H1 (cell line): ENCODE results near the gene ATG2B. TPM values are rescaled to one million over a fixed set of nuclear protein-coding genes. Genes with fewer than 3 reads are reported as not detected.

Experiments
- MAFK ChIP-seq: IDR thresholded peaks from 2 replicates; pipeline ENCODE4 v1.6.1; 2012; ENCODE audit warnings: low read depth, mild to moderate bottlenecking, improper control_type of control experiment, low read length
- RAD21 ChIP-seq, 2 experiments: IDR thresholded peaks in 1 of 2; conservative IDR thresholded peaks in 1 of 2; 2 replicates each; pipeline ENCODE4 v1.6.1; 2011; ENCODE audit warnings: low read depth in 2 of 2, low read length in 2 of 2, improper control_type of control experiment in 1 of 2, inconsistent platforms in 1 of 2, mild to moderate bottlenecking in 1 of 2, moderate library complexity in 1 of 2
- polyA plus RNA-seq, 7 experiments: library from polyadenylated mRNA; depleted of rRNA in 3 of 7; stranded (reverse) in 5 of 7; unstranded in 2 of 7; fragments of >200 nt in 5 of 7; fragments of 200-250 nt in 2 of 7; gene quantifications; 1 replicate in 5 of 7; 2 replicates in 1 of 7; 4 replicates in 1 of 7; pipeline versions ENCODE4 v1.2.1 to v1.2.3, GENCODE V29; 2011 to 2013; ENCODE audit warnings: missing spikeins in 2 of 7, mixed read lengths in 2 of 7
- total RNA-seq: library from RNA; stranded (reverse); fragmentation: NEBNext Ultra II Directional; extraction: Animal tissue kit (Norgen Biotek cat#: 25700); gene quantifications from 2 replicates; pipeline ENCODE4 v1.2.1, GENCODE V29; 2021

Gene ATG2B
- total and polyA plus RNA-seq, 2 of the 8 experiments (the other 6 are each of a cell fraction or from before 2014, with no cell fraction given): 4.6 to 14.4 TPM

GRCh38 chr14:96263347-96264199 lies 99.6 kb downstream of the ATG2B start (continued):
- TF ChIP-seq MAFK (no peak), RAD21 (IDR thresholded peaks at IDR 0.05 in 1 of 2, conservative IDR thresholded peaks at IDR 0.05 in 1 of 2; ENCODE audit: low read depth in 2 of 2, low read length in 2 of 2) (peak in 1 of 2 experiments; percentile 12; a peak in 1 of 4 replicates)
